ENCODE measurements around the gene EYS.
A peak's percentile ranks its signal among the peaks of the same experiment; 100 is the strongest.
"Not testable (repeated sequence)": the region's sequence is repeated elsewhere in the genome, so short reads cannot be mapped to it uniquely, and the experiment has no call there.

Gene EYS

GRCh38 chr6:63804381-63804956, 1902.6 kb downstream of the EYS start:
- TF ChIP-seq CTCF (conservative IDR thresholded peaks at IDR 0.05) (no peak), ZFX (IDR thresholded peaks at IDR 0.05) (no peak)
- H3K27ac ChIP-seq, result peak overlapping the region; percentile 10; the same call in 1 of the 2 replicates

GRCh38 chr6:63803371-63803770, 1903.7 kb downstream of the EYS start:
- TF ChIP-seq ZFX (IDR thresholded peaks at IDR 0.05) (no peak), CTCF (conservative IDR thresholded peaks at IDR 0.05) (no peak)
- H3K27ac ChIP-seq, result no peak overlapping the region

GRCh38 chr6:63802606-63803206, 1904.3 kb downstream of the EYS start:
- no peak overlapping the region for H3K27ac ChIP-seq
- peak; percentile 80 for TF ChIP-seq CTCF (conservative IDR thresholded peaks at IDR 0.05)
- TF ChIP-seq ZFX (IDR thresholded peaks at IDR 0.05), result no peak

- H3K27ac ChIP-seq, result not testable (repeated sequence)
Observed at GRCh38 chr6:63800386-63800785, 1906.6 kb downstream of the EYS start.

GRCh38 chr6:63799813-63800212, 1907.2 kb downstream of the EYS start:
- no peak overlapping the region for H3K27ac ChIP-seq
- TF ChIP-seq CTCF (conservative IDR thresholded peaks at IDR 0.05) (no peak), ZFX (IDR thresholded peaks at IDR 0.05) (no peak)

- TF ChIP-seq ZFX (IDR thresholded peaks at IDR 0.05) (no peak), CTCF (conservative IDR thresholded peaks at IDR 0.05) (no peak)
- H3K27ac ChIP-seq, result no peak overlapping the region
Observed at GRCh38 chr6:63799313-63799712, 1907.7 kb downstream of the EYS start.

- no peak for TF ChIP-seq CTCF (conservative IDR thresholded peaks at IDR 0.05)
- no peak for TF ChIP-seq ZFX (IDR thresholded peaks at IDR 0.05)
- no peak overlapping the region for H3K27ac ChIP-seq
Observed at GRCh38 chr6:63798378-63798777, 1908.6 kb downstream of the EYS start.

- no peak overlapping the region for H3K27ac ChIP-seq
- TF ChIP-seq CTCF (conservative IDR thresholded peaks at IDR 0.05), result no peak
- TF ChIP-seq ZFX (IDR thresholded peaks at IDR 0.05), result no peak
Observed at GRCh38 chr6:63797721-63798120, 1909.3 kb downstream of the EYS start.

Data from C4-2B (cell line).